Measurements from ENCODE around the gene MAPK9.

The MAPK9 gene

GRCh38 chr5:180291943-180292831 lies at the start of gene MAPK9:
MAPK9 (minus strand) TSS chr5:180292083; CDS start chr5:180280561, 11,522 bp downstream.
- DNase-seq (ENCODE audit: low spot score) = peak; percentile 86

- DNase-seq (ENCODE audit: low spot score) = no peak
These were observed 49.7 kb upstream of the MAPK9 start for GRCh38 chr5:180341595-180341994.

- no peak for DNase-seq (ENCODE audit: low spot score)
These were observed 49.0 kb upstream of the MAPK9 start for GRCh38 chr5:180340856-180341255.

GRCh38 chr5:180339583-180340183 lies 47.8 kb upstream of the MAPK9 start:
- DNase-seq (ENCODE audit: low spot score) = no peak

DNA sequence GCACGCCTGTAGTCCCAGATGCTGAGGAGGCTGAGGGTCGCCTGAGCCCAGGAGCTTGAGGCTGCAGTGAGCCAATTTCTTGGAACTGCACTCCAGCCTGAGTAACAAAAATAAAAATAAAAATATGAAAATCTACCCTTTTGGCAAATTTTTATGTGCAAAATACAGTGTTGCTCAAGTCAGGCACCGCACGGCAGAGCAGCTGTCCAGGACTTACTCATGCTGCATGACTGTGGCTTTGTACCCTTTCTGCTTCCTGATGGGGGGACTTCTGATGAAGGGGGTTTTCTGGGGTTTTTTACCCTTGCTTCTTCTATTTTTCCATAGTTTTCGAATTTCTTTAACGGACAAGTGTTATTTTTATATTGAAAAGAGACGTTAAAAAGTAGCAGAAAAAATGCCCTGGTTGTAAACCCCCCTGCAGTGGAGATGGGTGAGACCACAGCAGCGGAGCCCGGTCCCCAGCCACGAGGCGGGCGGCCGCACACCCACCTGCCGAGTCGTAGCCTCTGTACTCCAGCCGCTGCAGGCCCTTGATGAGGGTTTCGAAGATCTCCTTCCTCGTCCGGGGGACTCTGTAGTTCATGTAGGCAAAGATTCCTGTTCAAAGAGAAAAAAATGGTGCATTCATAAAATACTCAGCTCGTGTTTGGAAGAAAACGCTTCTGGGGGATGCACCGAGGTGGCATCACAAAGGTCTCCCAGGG lies 46.3 kb upstream of the MAPK9 start:
- no peak for DNase-seq (ENCODE audit: low spot score)

GRCh38 chr5:180336234-180337020 lies 44.5 kb upstream of the MAPK9 start:
- no peak for DNase-seq (ENCODE audit: low spot score)

GRCh38 chr5:180335614-180336233 lies 43.8 kb upstream of the MAPK9 start:
- no peak for DNase-seq (ENCODE audit: low spot score)

GRCh38 chr5:180334751-180335613 lies 43.1 kb upstream of the MAPK9 start:
- no peak for DNase-seq (ENCODE audit: low spot score)

DNA sequence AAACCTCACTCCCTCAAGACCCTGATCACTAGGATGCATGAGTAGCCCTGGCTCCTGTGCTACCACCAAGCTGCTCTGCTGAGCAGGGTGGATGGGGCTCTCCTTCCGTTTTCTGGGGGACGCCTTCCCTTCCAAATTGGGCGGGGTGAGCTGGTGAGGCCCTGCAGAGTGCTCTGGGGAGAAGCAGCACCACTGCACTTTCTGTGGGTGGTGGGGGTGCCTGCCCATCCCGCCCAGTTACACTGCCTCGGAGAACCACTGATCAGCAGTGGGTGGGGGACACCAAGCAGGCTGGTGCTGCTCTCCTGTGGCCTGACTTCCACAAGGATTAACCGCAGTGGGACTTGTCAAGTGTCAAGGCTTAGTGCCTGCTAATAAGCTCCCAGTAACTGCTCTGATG lies 42.3 kb upstream of the MAPK9 start:
- no peak for DNase-seq (ENCODE audit: low spot score)

- DNase-seq (ENCODE audit: low spot score) = no peak
These were observed 41.8 kb upstream of the MAPK9 start for GRCh38 chr5:180333661-180334060.

DNA sequence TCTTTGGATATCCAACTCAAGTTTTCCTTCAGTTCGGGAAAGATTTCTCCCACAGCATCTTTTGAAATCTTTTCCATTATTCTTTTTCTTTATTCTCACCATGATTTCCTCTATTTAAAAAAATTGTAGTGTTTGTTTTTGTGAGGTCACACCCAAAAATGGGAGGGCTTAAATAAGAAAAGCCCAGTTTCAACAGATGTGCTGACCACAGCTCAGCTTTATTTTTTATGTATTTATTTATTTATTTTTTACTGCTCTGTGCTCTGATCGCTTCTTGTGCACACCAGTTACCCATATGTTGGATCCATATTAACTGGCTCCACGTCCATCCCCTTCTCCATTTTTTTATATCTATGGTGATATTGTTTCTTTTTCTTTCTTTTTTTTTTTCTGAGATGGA lies 41.0 kb upstream of the MAPK9 start:
- DNase-seq (ENCODE audit: low spot score) = no peak

DNA sequence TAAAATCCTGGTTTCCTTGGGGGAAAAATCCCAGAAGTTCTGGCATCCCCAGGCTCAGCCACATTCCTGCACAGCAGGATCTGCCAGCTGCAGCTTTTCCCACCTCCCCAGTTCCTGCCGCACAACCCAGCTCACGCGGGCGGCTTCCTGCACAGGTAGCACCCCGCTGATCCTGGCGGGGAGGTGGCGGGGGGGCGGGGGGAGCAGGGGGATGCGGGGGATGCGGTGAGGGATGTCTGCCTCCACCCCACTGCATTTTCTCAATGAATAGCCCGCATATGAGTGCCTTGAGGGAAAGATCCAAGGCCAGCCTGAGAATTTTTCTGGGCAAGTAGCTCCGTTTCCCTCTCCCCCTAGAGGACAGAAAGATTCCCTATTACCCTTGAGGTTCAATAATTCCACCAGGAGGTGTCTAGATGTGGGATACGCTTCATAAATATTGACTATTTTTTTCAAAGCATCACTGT lies 40.2 kb upstream of the MAPK9 start:
- DNase-seq (ENCODE audit: low spot score) = no peak

DNA sequence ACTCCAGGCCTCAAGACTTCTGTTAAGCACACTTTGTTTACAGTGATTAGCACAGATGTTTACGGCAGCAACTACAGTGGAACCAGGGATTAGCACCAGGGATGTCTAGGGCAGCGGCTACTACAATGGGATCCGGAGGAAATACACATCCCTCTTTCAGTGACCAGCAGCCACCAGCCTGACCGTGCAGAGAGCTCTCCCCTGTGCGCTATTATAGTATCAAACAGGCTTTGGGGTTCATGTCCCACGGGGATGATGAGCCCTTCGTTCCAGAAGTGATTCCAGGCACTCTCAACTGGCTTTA lies 39.7 kb upstream of the MAPK9 start:
- no peak for DNase-seq (ENCODE audit: low spot score)

DNA sequence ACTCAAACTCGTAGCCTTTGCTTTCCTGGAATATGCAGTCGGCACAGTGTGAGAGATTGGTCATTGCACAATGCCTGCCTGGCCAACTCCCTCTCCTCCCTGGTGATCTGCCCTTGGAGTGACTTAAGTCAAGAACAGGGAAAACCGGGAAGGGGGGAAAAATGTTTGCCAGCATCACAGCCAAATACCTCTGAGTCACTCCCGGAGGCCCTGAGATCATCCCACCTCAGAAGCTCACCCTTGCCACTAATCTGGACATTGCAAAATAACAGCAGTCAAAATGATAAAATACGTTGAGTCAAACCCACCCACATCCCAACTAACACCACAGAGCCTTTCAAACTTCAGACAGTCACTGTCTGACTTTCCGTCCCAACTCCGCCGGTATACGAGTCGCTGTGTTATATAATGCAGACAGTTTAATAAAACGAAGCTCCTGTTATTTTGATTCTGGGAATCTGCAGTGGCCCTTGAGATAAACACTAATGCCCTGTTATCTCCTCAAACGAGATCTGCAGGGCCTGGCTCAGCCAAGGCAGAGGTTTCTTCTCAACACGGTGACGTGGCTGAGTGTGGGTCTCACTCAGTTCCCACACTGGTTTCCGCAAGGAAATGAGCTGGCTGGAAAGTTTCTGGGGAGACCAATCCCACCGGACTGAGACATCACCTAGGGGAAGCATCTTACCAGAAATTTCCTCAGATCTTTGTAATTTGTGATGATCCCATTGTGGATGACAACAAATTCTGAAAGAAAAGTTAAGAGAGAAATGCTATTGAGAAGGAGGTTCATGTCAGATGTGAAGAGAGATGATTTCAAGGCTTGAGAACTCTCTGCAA lies 39.1 kb upstream of the MAPK9 start:
- DNase-seq (ENCODE audit: low spot score) = no peak

DNA sequence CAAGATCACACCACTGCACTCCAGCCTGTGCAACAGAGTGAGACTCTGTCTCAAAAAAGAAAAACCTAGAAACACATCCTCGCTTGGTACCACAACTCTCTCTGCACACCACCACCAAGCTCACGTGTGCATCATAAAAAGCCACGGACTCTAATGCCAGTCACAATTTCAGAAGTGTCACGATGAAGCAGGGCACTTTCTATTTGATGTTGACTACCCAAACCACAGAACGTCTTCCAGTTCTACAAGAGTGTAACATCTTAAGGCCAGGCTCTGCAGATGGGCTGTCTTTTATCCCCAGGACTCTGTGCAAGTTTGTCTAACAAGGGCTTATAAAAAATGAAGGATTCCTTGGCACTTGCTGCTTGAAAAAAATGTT lies 38.4 kb upstream of the MAPK9 start:
- DNase-seq (ENCODE audit: low spot score) = no peak

- no peak for DNase-seq (ENCODE audit: low spot score)
These were observed 37.9 kb upstream of the MAPK9 start for GRCh38 chr5:180329606-180330269.

DNA sequence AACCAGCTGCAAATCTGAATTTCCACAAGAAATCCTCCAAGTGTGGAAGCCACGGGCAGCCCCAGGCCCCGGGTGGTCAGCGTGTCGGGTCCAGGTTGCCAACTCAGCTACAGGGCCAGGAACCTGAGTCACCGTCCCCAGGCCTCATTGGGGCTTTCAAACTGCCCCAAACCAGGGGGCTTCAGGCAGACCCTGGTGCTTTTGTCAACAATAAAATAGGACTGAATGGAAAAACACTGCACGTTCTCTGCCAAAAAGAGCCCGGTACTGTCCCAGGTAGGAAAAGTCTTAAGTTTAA lies 37.2 kb upstream of the MAPK9 start:
- DNase-seq (ENCODE audit: low spot score) = no peak

DNA sequence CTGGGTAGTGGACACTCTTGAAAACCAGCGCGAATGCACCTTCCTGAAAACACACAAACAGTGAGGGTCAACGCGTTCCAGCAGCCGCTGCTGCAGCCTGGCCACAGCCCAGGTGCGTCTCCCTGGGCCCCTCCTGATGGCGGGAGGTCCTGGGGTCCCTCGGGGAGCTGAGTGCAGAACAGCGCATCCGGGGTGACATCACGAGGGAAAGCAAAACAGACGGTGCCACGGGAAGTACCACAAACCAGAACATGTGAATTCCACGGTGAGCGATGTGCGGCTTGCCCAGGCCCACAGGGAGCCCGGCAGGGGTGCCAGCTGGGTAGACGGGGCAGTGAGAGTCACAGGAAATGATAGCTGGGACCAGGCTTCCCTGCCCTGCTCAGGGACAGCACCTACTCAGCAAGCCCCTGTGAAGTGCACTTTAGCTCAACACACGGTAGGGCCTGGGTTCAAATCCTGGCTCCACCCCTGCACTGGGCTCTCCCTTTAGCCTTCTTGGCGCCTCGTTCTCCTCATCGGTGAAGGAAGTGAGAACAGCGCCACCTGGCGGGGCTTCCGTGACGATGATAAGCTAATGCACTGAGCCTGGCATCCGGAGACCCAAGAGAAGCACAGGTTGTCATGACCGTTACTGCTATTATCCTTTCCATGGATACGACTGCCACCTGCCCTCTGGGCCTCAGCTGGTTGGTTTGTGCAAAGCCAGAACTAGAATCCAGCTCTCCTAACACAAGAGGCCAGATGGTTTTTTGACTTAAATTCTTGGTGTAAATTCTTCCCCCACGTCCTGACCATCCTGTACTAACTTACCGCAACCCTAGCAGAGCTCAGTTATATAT lies 36.6 kb upstream of the MAPK9 start:
- peak; percentile 85 for DNase-seq (ENCODE audit: low spot score)

Measured in CD4-positive, alpha-beta T cell treated with Interleukin-15 for 4 hours (primary cell).